Stimulated activated naive CD8-positive, alpha-beta T cell treated with anti-CD3 and anti-CD28 coated beads, Interleukin-15, Interleukin-2, amounts not matched to agents 100 ng/mL and 50 ng/mL, for 24 hours (primary cell): Measurements from ENCODE around the gene SLC1A1.
"Not testable (repeated sequence)": the region's sequence is repeated elsewhere in the genome, so short reads cannot be mapped to it uniquely, and the experiment has no call there.

ENCODE experiments used
- H3K27ac Mint-ChIP-seq: one replicate; pipeline ENCODE4 v1.8.0; 2021; ENCODE audit warnings: mild to moderate bottlenecking, mixed read lengths
- H3K27me3 Mint-ChIP-seq: one replicate; pipeline ENCODE4 v1.8.0; 2021; ENCODE audit warnings: mixed read lengths
- H3K36me3 Mint-ChIP-seq: one replicate; pipeline ENCODE4 v1.8.0; 2021; ENCODE audit warnings: low read depth, mixed read lengths
- H3K4me1 Mint-ChIP-seq: one replicate; pipeline ENCODE4 v1.8.0; 2021; ENCODE audit warnings: low read depth, mixed read lengths
- H3K4me3 Mint-ChIP-seq: one replicate; pipeline ENCODE4 v1.8.0; 2021; ENCODE audit warnings: mild to moderate bottlenecking, mixed read lengths
- H3K9me3 Mint-ChIP-seq: one replicate; pipeline ENCODE4 v1.8.0; 2021; ENCODE audit warnings: mixed read lengths

Gene SLC1A1

DNA sequence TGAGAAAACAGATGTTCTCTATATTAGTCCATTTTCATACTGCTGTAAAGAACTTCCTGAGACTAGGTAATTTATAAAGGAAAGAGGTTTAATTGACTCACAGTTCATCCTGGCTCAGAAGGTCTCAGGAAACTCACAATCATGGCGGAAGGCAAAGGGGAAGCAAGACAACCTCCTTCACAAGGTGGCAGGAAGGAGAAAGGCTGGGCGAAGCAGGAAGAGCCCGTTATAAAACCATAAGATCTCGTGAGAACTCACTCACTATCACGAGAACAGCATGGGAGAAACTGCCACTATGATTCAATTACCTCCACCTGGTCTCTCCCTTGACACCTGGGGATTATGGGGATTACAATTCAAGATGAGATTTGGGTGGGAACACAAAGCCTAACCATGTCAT lies 54.4 kb downstream of the SLC1A1 start:
- H3K27me3 Mint-ChIP-seq, H3K9me3 Mint-ChIP-seq, H3K27ac Mint-ChIP-seq, H3K36me3 Mint-ChIP-seq, H3K4me1 Mint-ChIP-seq, H3K4me3 Mint-ChIP-seq: not testable (repeated sequence)

DNA sequence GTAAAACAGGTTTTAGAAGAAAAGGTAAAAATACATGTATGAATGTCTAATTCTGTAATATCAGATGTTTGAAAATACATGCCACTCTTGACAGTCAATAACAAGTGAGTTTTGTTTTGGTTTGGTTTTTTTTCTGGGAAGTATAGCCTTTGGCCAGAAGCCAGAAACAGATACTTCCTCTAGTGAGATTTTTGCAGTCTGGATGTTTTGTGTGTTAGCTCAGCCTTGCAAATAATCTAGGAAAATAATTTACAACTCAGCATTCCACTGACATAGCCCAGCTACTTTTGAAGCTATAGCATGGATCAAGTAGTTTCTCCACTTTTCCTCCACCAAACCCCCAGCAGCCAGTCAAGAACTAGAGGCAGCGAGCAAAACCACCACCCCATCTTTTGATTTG lies 56.7 kb downstream of the SLC1A1 start:
- Mint-ChIP-seq H3K9me3 (no peaks in the 10 kb centered on the region), H3K4me1 (peaks cover 19% of the 10 kb centered on the region), H3K27me3 (no peaks in the 10 kb centered on the region), H3K36me3 (no peaks in the 10 kb centered on the region), H3K4me3 (no peak overlapping the region), H3K27ac (no peak overlapping the region)

DNA sequence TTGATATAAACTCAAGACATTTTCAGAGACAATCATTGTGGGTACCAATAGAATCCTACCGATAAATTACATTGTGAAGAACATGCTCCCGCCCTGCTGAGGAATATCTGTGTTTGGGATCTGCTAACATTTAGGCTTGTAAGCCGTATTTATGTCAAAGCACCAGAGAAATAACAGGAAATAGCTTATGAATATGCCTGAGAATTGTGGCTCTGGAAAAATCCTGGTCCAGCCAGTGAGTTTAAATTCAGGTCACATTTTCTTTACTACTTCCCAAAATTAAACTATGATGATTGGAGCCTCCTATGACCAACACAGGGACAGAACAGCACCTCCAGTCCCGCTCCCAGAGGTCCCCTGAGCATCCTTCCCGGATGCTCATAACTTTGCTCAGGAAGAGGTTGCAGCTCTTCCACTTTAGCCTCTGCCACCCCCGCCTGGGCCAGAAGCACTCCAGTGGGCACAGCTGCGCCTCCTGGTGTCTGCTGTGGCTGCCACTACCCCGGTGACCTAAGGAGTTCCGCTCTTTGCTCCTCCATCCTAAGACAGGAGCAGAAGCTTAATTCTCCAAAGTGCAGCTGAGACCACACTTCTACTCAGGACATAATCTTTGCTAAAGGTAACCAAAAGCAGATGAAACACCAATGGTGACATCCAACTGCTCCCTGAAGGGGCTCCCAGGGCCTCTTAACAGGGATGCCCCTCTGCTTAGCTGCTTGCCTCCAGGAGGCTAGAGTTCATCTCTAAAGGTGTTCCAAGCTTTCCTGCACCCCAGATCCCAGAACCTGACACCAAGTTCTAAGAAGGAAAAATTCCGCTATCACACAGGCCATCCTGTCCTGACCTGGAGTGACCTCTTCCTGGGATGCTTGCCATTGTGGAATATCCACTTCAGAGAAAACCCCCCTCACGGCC lies 58.8 kb downstream of the SLC1A1 start:
- Mint-ChIP-seq H3K27me3 (no peaks in the 10 kb centered on the region), H3K36me3 (no peaks in the 10 kb centered on the region), H3K9me3 (no peaks in the 10 kb centered on the region), H3K4me1 (peaks cover 21% of the 10 kb centered on the region), H3K27ac (no peak overlapping the region), H3K4me3 (no peak overlapping the region)

DNA sequence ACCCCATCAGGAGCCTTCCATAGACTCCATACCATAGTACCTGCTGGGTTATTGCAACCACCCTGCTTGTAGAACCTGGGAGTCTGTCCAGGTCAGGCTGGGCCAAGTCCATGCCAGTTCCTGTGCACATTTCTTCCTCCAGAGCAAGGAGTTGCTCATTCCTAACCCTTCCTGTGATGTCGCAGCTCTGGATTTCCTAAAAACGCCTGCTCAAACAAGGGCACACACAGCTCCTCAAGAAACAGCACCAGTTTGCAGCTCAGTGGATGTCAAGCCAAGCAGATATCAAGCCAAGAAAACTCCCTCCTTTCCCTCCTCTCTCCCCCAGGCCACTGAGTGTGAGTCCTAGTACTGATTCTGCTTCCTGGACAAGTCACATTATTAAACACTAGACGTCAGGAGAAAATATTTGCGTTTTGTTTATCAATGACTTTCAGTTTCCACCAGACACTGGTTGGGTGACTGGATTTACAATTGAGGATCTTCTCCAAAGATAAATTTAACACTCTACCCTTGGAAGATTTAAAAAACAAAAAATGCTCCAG lies 59.6 kb downstream of the SLC1A1 start:
- Mint-ChIP-seq H3K9me3 (no peaks in the 10 kb centered on the region), H3K4me1 (peaks cover 28% of the 10 kb centered on the region), H3K36me3 (no peaks in the 10 kb centered on the region), H3K4me3 (no peak overlapping the region), H3K27ac (no peak overlapping the region), H3K27me3 (no peaks in the 10 kb centered on the region)

DNA sequence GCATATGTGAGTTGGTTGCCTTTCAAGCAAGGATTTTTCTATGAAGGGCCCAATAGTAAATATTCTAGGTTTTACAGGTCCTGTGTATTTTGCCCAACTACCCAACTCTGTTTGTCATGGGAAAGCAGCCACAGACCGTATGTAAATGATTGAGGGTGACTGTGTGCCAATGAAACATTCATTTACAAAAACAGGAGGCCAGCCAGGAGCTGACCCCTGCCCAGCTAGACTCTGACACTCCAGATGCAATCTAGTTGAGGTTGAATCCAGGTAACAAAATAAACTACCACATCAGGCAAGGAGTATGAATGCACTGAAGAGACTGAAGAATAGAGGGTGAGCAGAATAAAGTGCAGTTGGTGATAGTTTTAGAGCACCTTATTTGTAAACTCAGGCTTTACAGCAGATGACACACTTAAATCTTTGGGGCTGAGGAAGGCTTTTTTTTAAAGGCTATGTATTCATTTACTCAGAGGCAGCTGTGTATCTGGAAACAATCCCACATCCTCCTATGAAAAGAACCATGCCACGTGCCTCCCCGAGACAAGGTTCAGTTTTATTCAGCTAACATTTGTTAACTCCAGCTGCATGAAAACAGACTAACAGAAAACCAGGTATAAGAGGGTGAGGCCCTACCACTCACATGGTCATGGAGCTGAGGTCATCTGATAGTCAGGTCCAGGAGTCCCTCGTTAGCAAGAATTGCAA lies 60.7 kb downstream of the SLC1A1 start:
- Mint-ChIP-seq H3K36me3 (no peaks in the 10 kb centered on the region), H3K4me3 (no peak overlapping the region), H3K27me3 (no peaks in the 10 kb centered on the region), H3K9me3 (no peaks in the 10 kb centered on the region), H3K27ac (no peak overlapping the region), H3K4me1 (peaks cover 33% of the 10 kb centered on the region)

DNA sequence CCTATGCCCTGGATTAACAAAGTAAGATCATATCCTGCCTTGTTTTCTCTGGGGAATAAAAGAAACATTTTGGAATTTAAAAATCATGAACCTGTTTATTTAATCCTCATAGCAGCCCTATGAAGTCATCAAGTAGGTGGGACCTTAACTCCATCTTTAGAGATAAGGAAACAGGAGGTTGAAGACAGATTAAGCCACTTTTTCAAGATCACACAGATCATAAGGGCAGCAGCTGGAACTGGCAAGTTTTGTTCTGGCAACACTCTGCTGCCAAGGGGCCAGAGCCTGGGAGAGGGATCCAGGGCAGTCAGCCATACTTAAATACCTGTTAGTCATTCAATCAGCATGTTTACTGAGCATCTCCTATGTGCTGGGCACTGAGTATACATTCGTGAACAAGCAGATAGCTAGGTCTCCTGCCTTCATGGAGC lies 63.7 kb downstream of the SLC1A1 start:
- H3K27ac Mint-ChIP-seq = no peak overlapping the region
- no peaks in the 10 kb centered on the region for H3K27me3 Mint-ChIP-seq
- H3K36me3 Mint-ChIP-seq = no peaks in the 10 kb centered on the region
- peaks cover 25% of the 10 kb centered on the region for H3K4me1 Mint-ChIP-seq
- H3K4me3 Mint-ChIP-seq = no peak overlapping the region
- H3K9me3 Mint-ChIP-seq = no peaks in the 10 kb centered on the region

DNA sequence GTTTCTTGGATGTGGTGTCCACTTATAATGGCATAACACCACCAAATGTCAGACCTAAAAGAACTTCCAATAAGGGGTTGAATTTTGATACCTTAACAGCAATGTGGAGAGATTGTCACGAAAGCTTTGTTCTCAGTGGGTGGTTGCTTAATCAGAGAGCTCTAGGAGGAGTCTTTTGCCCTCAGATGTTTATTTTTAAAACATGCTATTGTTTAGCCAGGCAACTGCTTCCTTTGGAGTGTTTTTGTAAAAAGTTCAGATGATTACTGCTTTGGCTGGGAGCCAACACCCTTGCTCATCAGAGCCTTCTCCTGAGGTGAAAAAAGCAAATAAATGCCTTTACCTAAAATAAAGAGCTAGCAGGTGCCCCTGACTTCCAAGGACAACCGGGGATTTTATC lies 65.0 kb downstream of the SLC1A1 start:
- peaks cover 25% of the 10 kb centered on the region for H3K4me1 Mint-ChIP-seq
- H3K4me3 Mint-ChIP-seq = no peak overlapping the region
- no peaks in the 10 kb centered on the region for H3K27me3 Mint-ChIP-seq
- H3K36me3 Mint-ChIP-seq = no peaks in the 10 kb centered on the region
- no peak overlapping the region for H3K27ac Mint-ChIP-seq
- no peaks in the 10 kb centered on the region for H3K9me3 Mint-ChIP-seq

DNA sequence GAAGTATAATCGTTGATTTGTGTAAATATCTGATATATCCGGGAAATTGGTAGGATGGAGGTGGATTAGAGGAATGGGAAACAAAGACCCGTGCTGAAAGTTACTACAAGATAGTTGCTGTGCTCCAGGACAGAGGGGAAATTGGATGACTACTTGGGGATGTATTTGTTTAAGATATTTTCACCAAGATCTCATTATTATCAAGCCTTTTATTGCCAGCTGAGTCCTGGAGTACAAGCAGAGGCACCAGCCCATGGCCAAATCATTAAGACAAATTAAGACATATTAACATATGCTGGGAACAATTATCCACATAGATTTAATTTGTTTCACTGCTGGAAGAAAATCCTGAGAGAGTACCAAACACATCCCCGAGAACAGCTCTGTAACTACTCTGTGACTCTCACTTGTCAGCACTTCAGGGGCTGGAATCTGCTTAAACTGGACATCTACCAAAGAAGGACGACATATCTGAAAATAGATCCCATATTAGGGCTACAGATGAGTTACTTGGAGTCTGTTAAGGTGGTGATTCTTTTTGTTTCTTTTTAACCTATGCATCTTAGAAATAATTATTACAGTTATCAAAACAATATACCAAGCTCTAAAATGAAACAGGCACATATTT lies 68.2 kb downstream of the SLC1A1 start:
- peaks cover 20% of the 10 kb centered on the region for H3K4me1 Mint-ChIP-seq
- H3K4me3 Mint-ChIP-seq = no peak overlapping the region

DNA sequence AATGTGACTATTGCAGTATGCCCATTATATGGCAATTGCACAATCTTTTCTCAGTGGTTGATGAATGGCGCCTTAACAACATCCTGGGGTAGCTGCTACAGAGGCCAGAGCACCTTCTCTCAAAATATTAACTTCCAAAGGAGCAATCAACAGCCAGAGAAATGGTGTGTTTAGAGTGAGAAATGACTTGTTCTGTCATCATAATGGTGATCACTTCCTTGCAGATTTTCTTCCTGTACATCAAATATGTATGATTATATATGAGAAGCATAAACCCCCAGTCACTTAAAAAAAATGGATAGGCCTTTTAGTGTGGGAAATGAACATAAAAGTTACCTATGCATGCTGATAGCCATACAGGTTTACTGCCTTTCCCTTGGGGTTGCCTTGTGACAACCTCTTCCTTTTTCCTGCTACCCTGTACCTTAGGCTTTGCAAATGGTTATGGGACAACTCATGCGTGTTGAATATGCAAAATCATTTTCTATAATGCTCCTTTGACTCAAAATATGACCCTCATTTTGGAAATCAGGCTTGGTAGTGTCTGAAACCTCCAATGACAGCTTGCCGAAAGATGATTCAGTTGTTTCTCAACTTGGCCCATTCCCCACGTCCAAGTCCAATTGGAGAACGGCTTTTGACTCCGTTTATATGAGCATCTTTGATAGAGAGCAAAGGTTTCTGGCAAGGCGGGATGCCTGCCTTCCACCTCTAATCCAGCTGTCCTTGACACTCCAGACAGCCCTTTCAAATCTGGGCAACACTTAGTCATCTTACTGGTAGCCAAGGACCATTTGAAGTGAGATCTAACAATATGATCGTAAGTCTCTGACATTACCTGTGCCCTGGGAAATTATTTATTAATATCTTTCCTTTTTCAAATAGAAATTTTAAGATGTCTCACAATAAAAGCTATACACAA lies 69.3 kb downstream of the SLC1A1 start:
- Mint-ChIP-seq H3K36me3 (no peaks in the 10 kb centered on the region), H3K4me1 (peaks cover 19% of the 10 kb centered on the region), H3K27me3 (no peaks in the 10 kb centered on the region), H3K27ac (no peak overlapping the region), H3K4me3 (no peak overlapping the region), H3K9me3 (no peaks in the 10 kb centered on the region)

More for the DNA sequence above, 68.2 kb downstream of the SLC1A1 start:
- H3K27me3 Mint-ChIP-seq = no peaks in the 10 kb centered on the region
- H3K27ac Mint-ChIP-seq = no peak overlapping the region
- no peaks in the 10 kb centered on the region for H3K36me3 Mint-ChIP-seq
- H3K9me3 Mint-ChIP-seq = no peaks in the 10 kb centered on the region

DNA sequence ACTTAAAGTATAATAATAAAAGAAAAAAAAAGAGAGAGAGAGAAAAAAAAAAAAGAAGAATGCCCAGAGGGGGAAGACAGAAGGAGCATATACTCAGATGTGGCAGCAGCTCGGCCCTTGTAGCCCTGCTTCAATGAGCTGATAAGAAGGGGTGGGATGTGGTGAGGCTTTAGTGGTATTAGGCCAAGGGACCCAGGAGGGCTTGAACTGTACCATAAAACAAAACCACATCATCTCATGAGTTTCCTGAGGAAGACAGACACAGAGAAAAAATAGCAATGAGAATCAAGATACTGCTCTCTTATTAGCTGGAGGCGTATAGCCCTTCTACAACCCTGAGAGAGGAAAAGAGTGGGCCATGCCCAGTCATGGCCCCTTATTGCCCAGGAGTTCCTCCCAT lies 72.8 kb downstream of the SLC1A1 start:
- Mint-ChIP-seq H3K4me3 (no peak overlapping the region), H3K4me1 (peaks cover 11% of the 10 kb centered on the region), H3K36me3 (no peaks in the 10 kb centered on the region), H3K27ac (no peak overlapping the region), H3K27me3 (no peaks in the 10 kb centered on the region), H3K9me3 (peaks cover 4% of the 10 kb centered on the region)

DNA sequence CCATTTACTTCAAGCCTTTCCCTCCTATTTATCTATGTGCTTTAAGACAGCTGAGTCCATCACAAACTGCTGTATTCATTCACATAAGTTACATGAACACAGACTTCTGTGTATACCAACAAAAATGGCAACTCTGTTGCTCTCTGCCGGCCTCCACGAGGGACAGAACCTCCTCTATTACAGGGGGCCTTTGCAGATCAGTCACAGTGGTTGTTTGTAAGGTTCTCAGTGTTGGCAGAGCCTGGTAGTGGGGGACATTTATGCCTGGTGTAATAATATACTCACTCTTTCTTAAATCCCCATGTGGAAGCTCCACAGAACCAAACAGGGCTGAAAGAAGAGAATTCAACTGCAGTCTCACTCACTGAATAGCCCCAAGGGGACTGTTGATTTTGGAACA lies 76.5 kb downstream of the SLC1A1 start:
- Mint-ChIP-seq H3K27ac (no peak overlapping the region), H3K9me3 (peaks cover 4% of the 10 kb centered on the region), H3K4me3 (no peak overlapping the region), H3K36me3 (no peaks in the 10 kb centered on the region), H3K4me1 (peaks cover 11% of the 10 kb centered on the region), H3K27me3 (no peaks in the 10 kb centered on the region)

DNA sequence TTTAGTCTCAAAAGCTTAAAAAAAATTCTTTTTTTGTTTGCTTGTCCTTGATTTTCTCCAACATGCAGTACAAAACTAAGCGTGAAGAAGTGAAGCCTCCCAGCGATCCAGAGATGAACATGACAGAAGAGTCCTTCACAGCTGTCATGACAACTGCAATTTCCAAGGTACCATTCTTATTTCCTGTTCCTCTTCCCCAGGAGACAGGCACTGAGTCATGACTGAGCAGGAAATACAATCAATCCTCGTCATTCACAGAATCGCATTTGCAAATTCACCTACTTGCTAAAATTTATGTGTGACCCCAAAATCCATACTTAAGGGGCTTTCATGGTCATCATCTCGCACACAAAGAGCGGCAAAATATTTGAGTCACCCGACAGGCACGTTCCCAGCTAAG lies 77.3 kb downstream of the SLC1A1 start:
- Mint-ChIP-seq H3K4me1 (peaks cover 19% of the 10 kb centered on the region), H3K36me3 (no peaks in the 10 kb centered on the region), H3K9me3 (peaks cover 4% of the 10 kb centered on the region), H3K27ac (no peak overlapping the region), H3K4me3 (no peak overlapping the region), H3K27me3 (no peaks in the 10 kb centered on the region)

DNA sequence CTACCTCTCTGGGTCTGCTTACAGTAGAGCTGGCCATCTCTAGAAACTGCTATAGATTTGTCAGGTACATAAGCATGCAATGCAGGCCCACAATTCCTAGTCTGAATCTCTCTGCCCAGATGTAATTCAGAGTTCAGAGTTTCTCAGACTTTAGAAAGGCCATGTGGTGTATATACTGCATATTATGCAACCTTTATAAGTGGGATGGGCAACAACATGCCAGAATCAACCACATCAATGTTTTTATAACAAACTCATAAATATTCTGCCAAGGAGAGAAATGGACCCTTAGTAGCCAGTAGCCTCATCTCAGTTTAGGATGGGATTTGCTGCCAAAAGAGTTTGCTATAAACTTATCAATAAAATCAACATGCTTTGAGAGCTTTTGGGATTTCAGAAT lies 78.8 kb downstream of the SLC1A1 start:
- Mint-ChIP-seq H3K27me3 (no peaks in the 10 kb centered on the region), H3K4me3 (no peak overlapping the region), H3K4me1 (peaks cover 22% of the 10 kb centered on the region), H3K36me3 (no peaks in the 10 kb centered on the region), H3K27ac (no peak overlapping the region), H3K9me3 (peaks cover 4% of the 10 kb centered on the region)

DNA sequence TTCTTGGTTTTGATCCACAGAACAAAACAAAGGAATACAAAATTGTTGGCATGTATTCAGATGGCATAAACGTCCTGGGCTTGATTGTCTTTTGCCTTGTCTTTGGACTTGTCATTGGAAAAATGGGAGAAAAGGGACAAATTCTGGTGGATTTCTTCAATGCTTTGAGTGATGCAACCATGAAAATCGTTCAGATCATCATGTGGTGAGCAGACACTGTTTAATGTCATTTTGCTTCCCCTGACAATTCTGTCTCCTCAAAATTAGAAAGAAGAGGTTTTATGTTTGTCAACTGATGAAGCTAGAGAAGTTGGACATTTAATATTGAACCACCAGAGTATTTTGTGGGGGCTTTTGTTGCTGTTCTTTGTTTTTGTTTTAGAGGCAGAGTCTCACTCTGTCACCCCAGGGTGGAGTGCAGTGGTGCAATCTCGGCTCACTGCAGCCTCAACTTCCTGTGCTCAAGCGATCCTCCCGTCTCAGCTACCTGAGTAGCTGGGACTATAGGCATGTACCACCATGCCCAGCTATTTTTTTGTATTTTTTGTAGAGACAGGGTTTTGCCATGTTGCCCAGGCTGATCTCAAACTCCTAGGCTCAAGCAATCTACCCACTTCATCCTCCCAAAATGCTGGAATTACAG lies 82.0 kb downstream of the SLC1A1 start:
- peaks cover 33% of the 10 kb centered on the region for H3K4me1 Mint-ChIP-seq
- H3K27me3 Mint-ChIP-seq = no peaks in the 10 kb centered on the region
- H3K36me3 Mint-ChIP-seq = no peaks in the 10 kb centered on the region
- H3K4me3 Mint-ChIP-seq = peak overlapping the region; percentile 31
- no peaks in the 10 kb centered on the region for H3K9me3 Mint-ChIP-seq
- peak overlapping the region; percentile 69 for H3K27ac Mint-ChIP-seq
